NCI-H1417 (cell line): ENCODE results near the gene OR2A14.
"Not testable (repeated sequence)": the region's sequence is repeated elsewhere in the genome, so short reads cannot be mapped to it uniquely, and the experiment has no call there.

ENCODE experiments used
- DNase-seq, 3 experiments: peaks; one replicate each; lab custom pipeline; 2025; lab: John Stamatoyannopoulos, UW

The OR2A14 gene

DNA sequence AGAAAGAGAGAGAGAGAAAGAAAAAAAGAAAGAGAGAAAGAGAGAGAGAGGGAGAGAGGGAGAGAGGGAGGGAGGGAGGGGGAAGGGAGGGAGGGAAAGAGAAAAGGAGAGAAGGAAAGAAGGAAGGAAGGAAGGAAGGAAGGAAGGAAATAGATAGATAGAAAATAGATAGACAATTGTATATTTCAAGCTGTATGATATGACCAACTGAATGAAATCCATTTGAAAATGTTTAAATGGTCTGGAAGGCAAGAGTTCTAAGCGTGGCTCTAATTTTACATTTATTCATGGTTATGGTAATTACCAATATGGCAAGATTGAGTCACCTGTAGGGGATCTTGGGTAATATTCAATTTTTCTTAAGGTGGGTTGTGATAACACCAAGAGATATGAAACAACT, 35.9 kb downstream of the OR2A14 start:
- DNase-seq: no peak

GRCh38 chr7:144164784-144165183, 41.8 kb downstream of the OR2A14 start:
- DNase-seq: no peak

DNA sequence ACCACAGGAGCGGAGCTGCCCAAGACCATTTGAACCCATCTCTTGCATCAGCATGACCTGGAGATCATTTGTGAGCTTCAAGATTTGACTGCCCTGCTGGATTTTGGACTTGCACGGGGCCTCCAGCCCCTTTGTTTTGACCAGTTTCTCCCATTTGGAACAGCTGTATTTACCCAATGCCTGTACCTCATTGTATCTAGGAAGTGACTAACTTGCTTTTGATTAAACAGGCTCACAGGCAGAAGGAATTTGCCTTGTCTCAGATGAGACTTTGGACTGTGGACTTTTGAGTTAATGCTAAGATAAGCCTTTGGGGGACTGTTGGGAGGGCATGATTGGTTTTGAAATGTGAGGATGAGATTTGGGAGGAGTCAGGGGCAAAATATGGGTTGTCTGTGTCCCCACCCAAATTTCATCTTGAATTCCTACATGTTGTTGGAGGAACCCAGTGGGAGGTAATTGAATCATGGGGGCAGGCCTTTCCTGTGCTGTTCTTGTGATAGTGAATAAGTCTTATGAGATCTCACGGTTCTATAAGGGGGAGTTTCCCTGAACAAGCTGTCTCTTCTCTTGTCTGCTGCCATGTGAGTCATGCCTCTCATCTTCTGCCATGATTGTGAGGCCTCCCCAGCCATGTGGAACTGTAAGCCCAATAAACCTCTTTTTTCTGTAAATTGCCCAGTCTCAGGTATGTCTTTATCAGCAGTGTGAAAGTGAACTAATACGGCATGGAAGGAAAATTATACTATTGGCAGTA, 48.8 kb downstream of the OR2A14 start:
- DNase-seq: not testable (repeated sequence)

DNA sequence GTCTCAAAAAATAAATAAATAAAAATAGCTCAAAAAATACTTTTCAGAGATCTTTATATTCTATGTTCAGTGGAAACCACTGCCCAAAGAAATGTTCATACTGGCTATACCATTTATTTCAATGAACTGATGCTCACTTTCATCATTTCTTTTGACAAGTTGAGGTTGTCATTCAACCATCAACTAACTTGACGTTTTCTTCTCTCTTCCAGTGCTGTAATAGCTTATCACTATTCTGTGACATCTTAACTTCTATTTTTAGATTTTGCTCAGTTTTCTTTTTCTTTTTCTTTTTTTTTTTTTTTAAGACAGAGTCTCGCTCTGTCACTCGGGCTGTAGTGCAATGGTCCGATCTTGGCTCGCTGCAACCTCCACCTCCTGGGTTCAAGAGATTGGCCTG, 51.6 kb downstream of the OR2A14 start:
- DNase-seq: no peak

DNA sequence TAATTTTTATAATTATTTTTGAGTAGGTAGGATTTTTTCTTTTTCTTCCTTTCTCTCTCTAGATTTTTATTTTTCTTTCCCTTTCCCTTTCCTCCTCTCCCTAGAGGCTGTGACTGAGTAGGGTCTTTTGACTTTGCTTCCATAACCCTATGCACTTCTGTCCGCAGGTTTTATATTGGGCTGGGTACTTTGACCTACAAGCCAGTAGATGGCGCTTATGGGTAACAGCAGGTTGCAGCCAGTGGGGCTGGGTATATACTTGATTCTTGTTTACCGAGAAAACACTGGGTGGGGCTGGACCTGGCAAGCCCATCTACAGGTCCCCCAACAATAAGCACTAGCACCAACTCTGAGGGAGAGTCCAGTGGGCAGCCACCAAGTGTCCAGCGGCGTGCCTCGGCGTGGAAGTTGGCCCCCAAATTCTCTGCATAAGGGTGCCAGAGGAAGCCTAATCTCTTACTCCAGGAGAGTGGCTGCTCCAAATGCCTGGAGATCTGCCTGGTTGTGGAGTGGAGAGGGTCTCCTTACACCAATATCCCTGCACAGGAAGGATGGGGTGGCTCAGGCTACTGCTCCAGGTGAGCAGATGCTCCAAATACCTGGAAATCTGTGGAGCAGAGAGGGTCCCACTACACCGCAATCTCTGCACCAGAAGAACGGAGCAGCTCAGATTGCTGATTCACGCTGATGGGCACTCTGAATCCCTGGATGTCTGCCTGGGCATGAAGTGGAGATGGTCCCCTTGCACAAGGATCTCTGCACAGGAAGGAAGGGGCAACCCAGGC, 55.6 kb downstream of the OR2A14 start:
- peak in 1 of 3 experiments; percentile 50 for DNase-seq

DNA sequence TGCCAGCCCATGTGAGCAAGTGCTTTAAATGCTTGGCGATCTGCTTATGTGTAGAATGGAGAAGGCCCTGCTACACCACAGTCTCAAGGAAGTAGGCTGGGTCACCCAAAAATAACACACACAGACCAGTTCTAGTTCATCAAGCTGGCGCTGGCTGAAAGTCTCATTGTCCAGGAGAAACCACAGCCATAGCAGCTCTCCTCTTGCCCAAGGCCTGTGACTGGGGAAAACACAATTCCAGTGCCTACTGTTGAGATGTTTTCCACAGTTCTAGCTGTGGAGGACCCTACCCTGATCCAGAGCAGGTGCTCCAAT, 56.1 kb downstream of the OR2A14 start:
- not testable (repeated sequence) for DNase-seq
